Esophagus squamous epithelium (tissue), 4 donors: ENCODE measurements around the gene SLC9A6.

Source experiments
- CTCF ChIP-seq, 6 experiments: fragments of 450-650 bp in 4 of 6; fragments of 200-600 bp in 2 of 6; sonication (generic) in 2 of 6; IDR thresholded peaks; one replicate each; pipeline ENCODE4 v1.5.1; 2016 to 2019; ENCODE audit warnings: antibody characterized with exemption in 6 of 6, mild to moderate bottlenecking in 4 of 6, moderate library complexity in 4 of 6
- POLR2A ChIP-seq, 4 donors: fragments of 450-650 bp; IDR thresholded peaks; one replicate each; pipeline ENCODE4 v1.6.1; 2017; ENCODE audit warnings: antibody characterized with exemption in 4 of 4, mild to moderate bottlenecking in 4 of 4, moderate library complexity in 3 of 4

- TF ChIP-seq CTCF (IDR thresholded peaks at IDR 0.05) = no peak
- TF ChIP-seq POLR2A (IDR thresholded peaks at IDR 0.05) = no peak
Measured at GRCh38 chrX:136045008-136045407, 59.8 kb downstream of the SLC9A6 start.
